NB4 (cell line): ENCODE data around the gene ABCC11.

Source experiments
- CTCF ChIP-seq: IDR thresholded peaks from one replicate; pipeline ENCODE4 v1.5.1; 2012; ENCODE audit warnings: low read depth, low read length
- MYC ChIP-seq: IDR thresholded peaks from 2 replicates; pipeline ENCODE4 v1.6.1; 2011; ENCODE audit warnings: low read depth, low read length
- POLR2A ChIP-seq: IDR thresholded peaks from 2 replicates; pipeline ENCODE4 v1.6.1; 2011; ENCODE audit warnings: mild to moderate bottlenecking; ENCODE audit not compliant: insufficient read length; ENCODE audit errors: extremely low read depth

- TF ChIP-seq CTCF = no peak
- no peak for TF ChIP-seq MYC
- no peak for TF ChIP-seq POLR2A
Measured at GRCh38 chr16:48201515-48202201, 45.7 kb downstream of the ABCC11 start.
